ENCODE measurements around the gene PPP2R5B. TPM values are rescaled to one million over a fixed set of nuclear protein-coding genes. Genes with fewer than 3 reads are reported as not detected.
A peak's percentile ranks its signal among the peaks of the same experiment; 100 is the strongest.

The PPP2R5B gene
- total and polyA plus RNA-seq, 2 experiments from 2014 or later = 26.2 to 30.7 TPM

DNA sequence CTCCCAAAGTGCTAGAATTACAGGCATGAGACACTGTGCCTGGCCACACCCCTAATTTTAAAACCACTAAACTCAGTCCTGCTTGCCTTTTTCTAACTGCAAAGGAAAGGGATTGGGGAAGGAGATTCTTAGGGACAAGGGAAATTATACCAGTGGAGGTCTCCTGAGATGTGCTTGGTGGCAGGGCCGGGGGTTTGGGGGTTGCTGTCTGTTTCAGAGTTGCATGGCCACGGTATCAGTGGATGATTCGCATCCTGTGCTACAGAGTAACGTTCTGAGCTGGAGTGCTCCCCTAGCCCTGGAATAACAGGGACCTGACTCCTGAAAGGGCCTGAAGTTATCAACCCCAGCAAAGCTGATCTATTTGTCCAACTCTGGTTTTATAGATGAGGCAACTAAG is 12.1 kb downstream of the PPP2R5B start:
- Histone ChIP-seq H3K36me3 (no peaks in the 10 kb centered on the region), H3K9me3 (ENCODE audit: low read depth) (no peaks in the 10 kb centered on the region), H3K4me1 (ENCODE audit: low read depth) (no peaks in the 10 kb centered on the region), H3K4me3 (no peak overlapping the region), H3K27me3 (no peaks in the 10 kb centered on the region), H3K27ac (no peak overlapping the region)
- no peak for DNase-seq (ENCODE audit: low read depth in 1 of 2, low spot score in 1 of 2)
- TF ChIP-seq, protein P1, sequence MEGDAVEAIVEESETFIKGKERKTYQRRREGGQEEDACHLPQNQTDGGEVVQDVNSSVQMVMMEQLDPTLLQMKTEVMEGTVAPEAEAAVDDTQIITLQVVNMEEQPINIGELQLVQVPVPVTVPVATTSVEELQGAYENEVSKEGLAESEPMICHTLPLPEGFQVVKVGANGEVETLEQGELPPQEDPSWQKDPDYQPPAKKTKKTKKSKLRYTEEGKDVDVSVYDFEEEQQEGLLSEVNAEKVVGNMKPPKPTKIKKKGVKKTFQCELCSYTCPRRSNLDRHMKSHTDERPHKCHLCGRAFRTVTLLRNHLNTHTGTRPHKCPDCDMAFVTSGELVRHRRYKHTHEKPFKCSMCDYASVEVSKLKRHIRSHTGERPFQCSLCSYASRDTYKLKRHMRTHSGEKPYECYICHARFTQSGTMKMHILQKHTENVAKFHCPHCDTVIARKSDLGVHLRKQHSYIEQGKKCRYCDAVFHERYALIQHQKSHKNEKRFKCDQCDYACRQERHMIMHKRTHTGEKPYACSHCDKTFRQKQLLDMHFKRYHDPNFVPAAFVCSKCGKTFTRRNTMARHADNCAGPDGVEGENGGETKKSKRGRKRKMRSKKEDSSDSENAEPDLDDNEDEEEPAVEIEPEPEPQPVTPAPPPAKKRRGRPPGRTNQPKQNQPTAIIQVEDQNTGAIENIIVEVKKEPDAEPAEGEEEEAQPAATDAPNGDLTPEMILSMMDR (IDR thresholded peaks at IDR 0.05; ENCODE audit: low read depth, low read length) = no peak

DNA sequence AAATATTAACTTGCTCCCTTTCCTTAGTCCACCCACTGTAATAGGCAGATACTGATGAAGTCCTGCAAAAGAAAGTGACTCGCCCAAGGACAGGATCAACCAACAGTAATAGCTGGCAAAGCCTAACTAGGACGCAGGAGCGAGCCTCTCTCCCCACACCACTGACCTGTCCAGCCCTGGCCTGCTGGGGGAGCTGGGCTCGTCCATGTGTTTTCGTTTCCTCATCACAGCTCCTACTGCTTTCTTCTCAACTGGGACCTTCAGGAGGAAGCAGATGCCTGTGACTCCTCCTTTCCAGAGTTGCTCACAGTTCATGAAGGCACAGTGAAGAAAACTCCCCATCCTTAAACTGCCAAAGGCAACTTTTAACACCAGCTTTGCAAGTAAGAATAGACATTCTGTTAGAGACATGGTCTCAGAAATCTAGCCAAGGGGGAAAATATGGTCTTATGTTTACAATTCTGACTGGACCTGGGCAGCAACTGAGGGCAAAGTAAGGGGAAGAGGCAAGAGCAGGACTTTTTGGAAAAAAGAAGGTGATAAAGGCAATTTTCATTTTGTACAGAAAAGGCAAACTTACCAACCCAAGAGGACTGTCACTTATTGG is 22.8 kb downstream of the PPP2R5B start:
- DNase-seq (ENCODE audit: low read depth in 1 of 2, low spot score in 1 of 2) = peak in 1 of 2 donors; percentile 29
- Histone ChIP-seq H3K27ac (no peak overlapping the region), H3K4me3 (no peak overlapping the region), H3K36me3 (no peaks in the 10 kb centered on the region), H3K27me3 (peaks cover 2% of the 10 kb centered on the region), H3K4me1 (ENCODE audit: low read depth) (no peaks in the 10 kb centered on the region), H3K9me3 (ENCODE audit: low read depth) (no peaks in the 10 kb centered on the region)
- TF ChIP-seq, protein P1 (IDR thresholded peaks at IDR 0.05; ENCODE audit: low read depth, low read length) = peak; percentile 16

DNA sequence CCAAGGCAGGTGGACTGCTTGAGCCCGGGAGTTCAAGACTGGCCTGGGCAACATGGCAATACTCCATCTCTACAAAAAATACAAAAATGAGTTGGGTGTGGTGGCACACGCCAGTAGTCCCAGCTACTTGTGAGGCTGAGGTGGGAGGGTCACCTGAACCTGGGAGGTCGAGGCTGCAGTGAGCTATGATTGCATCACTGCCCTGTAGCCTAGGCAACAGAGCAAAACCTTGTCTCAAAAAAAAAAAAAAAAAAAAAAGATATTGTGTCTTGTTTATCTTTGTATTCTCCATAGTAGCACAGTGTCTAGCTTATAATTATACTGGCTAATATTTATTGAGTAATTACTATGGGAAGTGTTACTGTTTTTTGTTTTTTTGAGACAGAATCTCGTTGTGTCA is 27.0 kb downstream of the PPP2R5B start:
- no peaks in the 10 kb centered on the region for H3K36me3 ChIP-seq
- no peak overlapping the region for H3K4me3 ChIP-seq
- DNase-seq (ENCODE audit: low read depth in 1 of 2, low spot score in 1 of 2) = no peak
- TF ChIP-seq, protein P1 (IDR thresholded peaks at IDR 0.05; ENCODE audit: low read depth, low read length) = no peak
- H3K9me3 ChIP-seq (ENCODE audit: low read depth) = no peaks in the 10 kb centered on the region
- peaks cover 11% of the 10 kb centered on the region for H3K27me3 ChIP-seq
- no peaks in the 10 kb centered on the region for H3K4me1 ChIP-seq (ENCODE audit: low read depth)
- H3K27ac ChIP-seq = no peak overlapping the region

DNA sequence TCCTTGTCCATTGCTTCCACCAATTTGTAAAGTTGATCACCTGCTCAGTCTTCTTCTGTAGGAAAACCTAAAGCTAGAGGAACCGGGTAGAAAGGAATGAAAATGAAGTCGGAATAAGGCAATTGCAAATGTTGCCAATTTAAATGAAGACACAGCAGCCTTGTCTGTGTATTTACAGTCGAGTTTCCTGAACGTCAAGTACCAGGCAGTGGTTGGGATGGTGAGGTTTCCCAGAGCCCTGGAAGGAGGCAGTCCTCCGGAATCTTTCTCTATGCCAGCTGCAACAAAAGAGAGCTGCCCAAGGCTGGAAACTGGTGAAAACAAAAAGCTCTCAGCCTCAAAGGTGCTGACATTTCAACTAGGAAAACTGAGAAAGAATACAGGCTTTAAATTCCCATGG is 29.7 kb downstream of the PPP2R5B start:
- no peaks in the 10 kb centered on the region for H3K4me1 ChIP-seq (ENCODE audit: low read depth)
- DNase-seq (ENCODE audit: low read depth in 1 of 2, low spot score in 1 of 2) = no peak
- no peaks in the 10 kb centered on the region for H3K9me3 ChIP-seq (ENCODE audit: low read depth)
- no peak overlapping the region for H3K4me3 ChIP-seq
- peaks cover 11% of the 10 kb centered on the region for H3K27me3 ChIP-seq
- H3K27ac ChIP-seq = no peak overlapping the region
- TF ChIP-seq, protein P1 (IDR thresholded peaks at IDR 0.05; ENCODE audit: low read depth, low read length) = no peak
- H3K36me3 ChIP-seq = no peaks in the 10 kb centered on the region

DNA sequence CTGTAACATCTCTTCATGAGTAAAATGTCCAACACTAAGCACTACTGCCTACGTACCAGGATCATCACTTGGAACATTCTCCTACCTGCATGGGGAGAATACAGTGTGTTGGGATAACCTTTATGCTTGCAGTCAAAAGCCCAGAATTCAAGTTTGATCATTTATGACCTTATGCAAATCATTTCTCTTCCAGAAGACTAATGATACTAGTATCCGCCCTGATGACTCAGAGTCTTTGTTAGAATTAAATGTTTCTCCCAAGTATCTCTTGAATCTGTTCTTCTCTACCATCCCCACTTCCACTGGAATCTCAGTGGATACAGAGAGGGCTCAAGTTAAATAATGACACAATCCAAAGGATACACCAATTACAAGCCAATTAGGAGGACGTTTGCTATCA is 35.0 kb downstream of the PPP2R5B start:
- H3K9me3 ChIP-seq (ENCODE audit: low read depth) = no peaks in the 10 kb centered on the region
- TF ChIP-seq, protein P1 (IDR thresholded peaks at IDR 0.05; ENCODE audit: low read depth, low read length) = no peak
- H3K4me1 ChIP-seq (ENCODE audit: low read depth) = no peaks in the 10 kb centered on the region
- DNase-seq (ENCODE audit: low read depth in 1 of 2, low spot score in 1 of 2) = no peak
- H3K27ac ChIP-seq = no peak overlapping the region
- no peaks in the 10 kb centered on the region for H3K36me3 ChIP-seq
- H3K27me3 ChIP-seq = peaks cover 4% of the 10 kb centered on the region
- H3K4me3 ChIP-seq = no peak overlapping the region
